Neutrophil (primary cell): ENCODE data around the gene USH1C.

Experiments
- H3K27ac ChIP-seq: fragments of 200-600 bp; sonication (generic); 2 replicates; pipeline ENCODE4 v1.5.1; 2016; ENCODE audit warnings: mild to moderate bottlenecking, moderate library complexity
- H3K27me3 ChIP-seq: fragments of 200-600 bp; sonication (generic); 2 replicates; pipeline ENCODE4 v1.6.0; 2016; ENCODE audit warnings: mild to moderate bottlenecking
- H3K36me3 ChIP-seq: fragments of 200-600 bp; sonication (generic); 2 replicates; pipeline ENCODE4 v1.5.1; 2017
- H3K4me1 ChIP-seq, 2 experiments: fragments of 200-600 bp in 1 of 2; sonication (generic) in 1 of 2; 1 replicate in 1 of 2; 2 replicates in 1 of 2; pipeline versions ENCODE4 v1.5.1 to v1.6.1; 2013 to 2016; ENCODE audit warnings: low read depth in 1 of 2, low read length in 1 of 2, mild to moderate bottlenecking in 1 of 2, moderate library complexity in 1 of 2; ENCODE audit not compliant: control insufficient read depth in 1 of 2, insufficient read depth in 1 of 2
- H3K4me3 ChIP-seq, 2 experiments: fragments of 200-600 bp in 1 of 2; sonication (generic) in 1 of 2; 1 replicate in 1 of 2; 2 replicates in 1 of 2; pipeline ENCODE4 v1.5.1; 2013 to 2016; ENCODE audit warnings: low read depth in 1 of 2, low read length in 1 of 2, mild to moderate bottlenecking in 1 of 2, moderate library complexity in 1 of 2
- H3K9me3 ChIP-seq: fragments of 200-600 bp; sonication (generic); 2 replicates; pipeline ENCODE4 v1.5.1; 2016
- CTCF ChIP-seq: fragments of 200-600 bp; sonication (generic); IDR thresholded peaks from 2 replicates; pipeline ENCODE4 v1.5.1; 2016; ENCODE audit warnings: antibody characterized with exemption

USH1C gene

GRCh38 chr11:17588166-17588565, 44.0 kb upstream of the USH1C start:
- Histone ChIP-seq H3K9me3 (no peaks in the 10 kb centered on the region), H3K4me3 (no peak overlapping the region), H3K4me1 (no peaks in the 10 kb centered on the region), H3K27ac (no peak overlapping the region), H3K36me3 (no peaks in the 10 kb centered on the region), H3K27me3 (peaks cover 32% of the 10 kb centered on the region)
- no peak for TF ChIP-seq CTCF

DNA sequence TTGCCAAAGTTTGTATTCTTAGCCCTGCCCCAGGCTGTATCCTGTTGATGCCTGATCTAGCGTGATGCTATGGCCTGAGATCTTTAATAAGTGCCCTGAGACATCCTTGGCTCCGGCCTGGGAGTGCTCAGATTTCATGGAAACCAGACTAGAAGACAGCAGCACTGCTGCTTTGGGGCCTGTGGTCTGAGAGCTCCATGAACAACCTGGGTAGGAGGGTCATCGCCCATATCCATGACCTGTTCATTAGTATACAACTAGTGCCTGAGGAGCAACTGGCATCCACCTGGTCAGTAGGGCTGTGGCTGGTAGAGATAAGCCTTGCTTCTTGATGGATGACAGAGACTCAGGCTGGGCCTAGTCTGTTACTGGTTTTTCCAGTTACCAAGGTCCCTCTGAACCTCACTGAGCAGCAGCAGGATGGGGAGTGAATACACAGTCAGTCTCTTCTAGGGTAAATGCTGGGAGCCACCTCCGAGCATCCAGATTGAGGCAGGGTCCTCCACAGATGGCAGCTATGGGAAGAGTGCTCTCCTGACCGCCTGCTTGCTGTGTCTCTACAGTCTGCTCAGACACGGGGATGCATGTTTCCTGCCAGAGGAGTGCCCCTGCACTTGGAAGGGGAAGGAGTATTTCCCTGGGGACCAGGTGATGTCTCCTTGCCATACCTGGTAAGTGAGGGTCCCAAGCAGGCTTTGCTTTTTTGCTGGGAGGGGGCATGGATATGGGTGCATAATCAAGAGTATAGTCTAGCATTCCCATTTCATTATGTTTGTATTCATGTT, 41.9 kb upstream of the USH1C start:
- Histone ChIP-seq H3K27ac (no peak overlapping the region), H3K27me3 (peaks cover 16% of the 10 kb centered on the region), H3K4me1 (no peaks in the 10 kb centered on the region), H3K36me3 (no peaks in the 10 kb centered on the region), H3K9me3 (no peaks in the 10 kb centered on the region), H3K4me3 (no peak overlapping the region)
- no peak for TF ChIP-seq CTCF

DNA sequence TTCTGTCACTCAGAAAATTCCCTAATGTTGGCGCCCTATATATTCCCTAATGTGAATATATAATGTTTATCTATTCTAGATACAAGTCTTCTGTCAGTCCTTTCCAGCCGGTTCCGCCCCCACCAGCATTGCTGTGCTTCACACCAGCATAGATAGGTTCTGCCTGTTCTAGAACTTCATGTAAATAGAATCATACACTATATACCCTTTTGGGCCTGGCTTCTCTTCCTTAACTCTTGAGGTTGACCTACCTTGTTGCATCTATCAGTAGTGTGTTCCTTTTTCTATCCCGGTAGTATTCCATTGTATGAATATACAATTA, 37.5 kb upstream of the USH1C start:
- Histone ChIP-seq H3K27ac (no peak overlapping the region), H3K4me3 (no peak overlapping the region), H3K9me3 (no peaks in the 10 kb centered on the region), H3K27me3 (peaks cover 12% of the 10 kb centered on the region), H3K36me3 (no peaks in the 10 kb centered on the region), H3K4me1 (no peaks in the 10 kb centered on the region)
- TF ChIP-seq CTCF = no peak

- no peaks in the 10 kb centered on the region for H3K9me3 ChIP-seq
- no peaks in the 10 kb centered on the region for H3K36me3 ChIP-seq
- no peak overlapping the region for H3K4me3 ChIP-seq
- H3K27me3 ChIP-seq = peaks cover 12% of the 10 kb centered on the region
- no peaks in the 10 kb centered on the region for H3K4me1 ChIP-seq
- TF ChIP-seq CTCF = no peak
- H3K27ac ChIP-seq = no peak overlapping the region
These were observed 37.0 kb upstream of the USH1C start for GRCh38 chr11:17581036-17581731.

DNA sequence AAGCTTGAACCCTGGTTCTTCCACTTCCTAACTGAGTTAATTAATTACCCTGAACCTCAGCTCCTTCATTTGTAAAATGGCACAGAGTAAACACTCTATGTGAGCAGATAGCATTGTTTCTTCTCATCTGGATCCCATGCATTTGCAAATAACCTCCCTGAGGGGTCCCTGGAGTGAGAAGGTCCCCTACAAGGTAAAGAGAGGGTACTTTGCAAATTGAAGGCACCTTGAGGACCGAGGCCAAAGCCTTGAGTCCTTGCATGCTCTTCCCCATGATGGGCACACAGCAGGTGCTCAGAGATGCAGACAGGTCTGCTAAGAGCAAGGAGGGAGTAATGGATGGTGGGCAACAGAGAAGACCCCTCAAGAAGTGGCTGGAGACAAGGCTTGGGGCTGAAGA, 36.1 kb upstream of the USH1C start:
- Histone ChIP-seq H3K27me3 (peaks cover 9% of the 10 kb centered on the region), H3K27ac (no peak overlapping the region), H3K36me3 (no peaks in the 10 kb centered on the region), H3K4me1 (no peaks in the 10 kb centered on the region), H3K9me3 (no peaks in the 10 kb centered on the region), H3K4me3 (no peak overlapping the region)
- TF ChIP-seq CTCF = no peak
